NCI-H345 (cell line): Measurements from ENCODE around the gene TMEM132C.

Source experiments
- DNase-seq: peaks from one replicate; lab custom pipeline; 2025; lab: John Stamatoyannopoulos, UW

TMEM132C gene

DNA sequence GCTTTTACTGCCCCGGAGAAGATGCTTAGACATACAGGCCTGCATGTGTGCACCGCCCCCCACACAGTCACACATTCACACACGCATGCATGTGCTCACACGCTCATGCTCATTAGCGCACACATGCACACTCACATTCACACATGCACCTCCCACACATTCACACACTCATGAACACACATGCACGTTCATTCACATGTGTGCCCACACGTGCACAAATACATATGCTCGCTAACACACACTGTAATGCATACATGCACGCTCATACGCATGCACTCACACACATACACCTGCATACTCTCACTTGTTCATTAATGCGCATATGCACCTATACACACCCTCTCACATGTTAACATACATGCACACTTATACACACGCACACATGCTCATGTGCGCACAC is 21.9 kb downstream of the TMEM132C start:
- DNase-seq, result no peak

- DNase-seq, result no peak
These were observed 24.0 kb downstream of the TMEM132C start for GRCh38 chr12:128290938-128291337.

GRCh38 chr12:128298091-128298748 is 31.2 kb downstream of the TMEM132C start:
- DNase-seq, result no peak

GRCh38 chr12:128305336-128305892 is 38.4 kb downstream of the TMEM132C start:
- no peak for DNase-seq

- DNase-seq, result no peak
These were observed 40.8 kb downstream of the TMEM132C start for GRCh38 chr12:128307791-128308190.

DNA sequence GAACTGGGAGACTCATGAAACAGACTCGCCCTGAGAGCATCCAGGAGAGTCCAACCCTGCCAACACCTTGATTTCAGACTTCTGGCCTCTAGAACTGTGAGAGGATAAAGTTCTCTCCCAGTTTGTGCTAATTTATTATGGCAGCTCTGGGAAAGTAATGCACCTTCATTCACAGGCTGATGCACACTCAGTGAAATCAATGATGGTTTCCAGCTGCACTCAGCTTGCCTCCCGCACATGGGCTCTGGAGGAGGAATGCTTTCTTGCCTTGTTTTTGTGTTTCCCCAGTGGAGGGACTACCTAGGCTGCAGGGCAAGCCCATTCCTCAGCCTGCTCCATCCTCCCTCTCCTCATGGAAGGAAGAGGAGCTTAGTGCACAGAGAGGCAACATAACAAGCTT is 45.7 kb downstream of the TMEM132C start:
- no peak for DNase-seq

- DNase-seq, result no peak
These were observed 47.0 kb downstream of the TMEM132C start for GRCh38 chr12:128313931-128314330.

DNA sequence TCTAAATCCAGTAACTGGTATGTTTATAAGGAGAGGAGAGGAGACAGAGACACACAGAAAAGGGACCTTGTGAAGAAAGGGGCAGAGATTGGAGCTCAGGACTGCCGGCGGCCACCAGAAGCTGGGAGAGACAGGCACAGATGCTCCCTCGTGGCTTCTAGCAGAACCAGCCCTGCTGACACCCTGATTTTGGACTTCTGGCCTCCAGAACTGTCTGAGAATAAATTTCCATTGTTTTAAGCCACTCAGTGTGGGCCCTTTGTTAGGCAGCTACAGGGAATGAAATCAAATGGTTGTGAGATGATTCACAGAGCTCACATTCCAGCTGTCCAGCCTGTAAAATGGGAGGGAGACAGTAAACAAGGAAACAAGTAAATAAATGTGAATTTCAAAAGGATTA is 47.6 kb downstream of the TMEM132C start:
- DNase-seq, result no peak

- no peak for DNase-seq
These were observed 49.1 kb downstream of the TMEM132C start for GRCh38 chr12:128316078-128316477.

- no peak for DNase-seq
These were observed 50.1 kb downstream of the TMEM132C start for GRCh38 chr12:128316973-128317526.

DNA sequence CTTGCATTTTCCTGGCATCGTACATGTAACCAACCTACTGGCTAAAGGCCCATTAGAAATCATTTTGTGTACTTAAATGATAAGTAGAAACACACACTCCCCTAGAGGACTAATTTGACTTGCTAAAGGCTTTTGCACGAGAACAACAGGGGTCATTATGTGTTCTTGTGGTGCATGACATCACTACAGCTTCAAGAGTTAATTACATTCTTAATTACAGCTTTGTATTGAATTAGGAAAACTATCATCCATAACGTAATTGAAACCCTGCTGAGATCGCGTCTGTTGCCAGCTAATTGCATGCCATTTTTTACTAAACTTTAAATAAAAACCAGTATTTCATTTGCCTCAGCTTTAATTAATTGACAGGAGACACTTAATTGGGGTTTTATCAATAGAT is 51.4 kb downstream of the TMEM132C start:
- DNase-seq, result no peak

DNA sequence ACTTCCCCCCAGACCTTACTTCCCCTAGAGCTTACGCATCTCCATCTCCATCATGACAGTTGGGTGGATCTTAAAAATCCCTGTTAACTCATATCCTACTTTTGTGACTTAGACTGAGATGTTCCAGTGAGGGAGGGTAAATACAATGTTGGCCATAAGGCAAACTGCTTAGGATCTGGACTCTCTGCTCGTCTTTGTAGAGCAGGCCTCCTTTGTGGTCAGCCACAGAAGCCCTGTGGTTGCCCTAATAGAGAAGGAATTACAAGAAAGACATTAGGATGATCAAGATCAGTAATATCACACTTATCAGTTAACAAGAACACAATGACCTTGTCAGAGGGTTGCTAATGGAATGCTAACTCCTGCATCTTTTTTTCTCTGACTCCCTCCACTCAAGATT is 52.0 kb downstream of the TMEM132C start:
- no peak for DNase-seq

GRCh38 chr12:128322341-128322740 is 55.4 kb downstream of the TMEM132C start:
- no peak for DNase-seq

DNA sequence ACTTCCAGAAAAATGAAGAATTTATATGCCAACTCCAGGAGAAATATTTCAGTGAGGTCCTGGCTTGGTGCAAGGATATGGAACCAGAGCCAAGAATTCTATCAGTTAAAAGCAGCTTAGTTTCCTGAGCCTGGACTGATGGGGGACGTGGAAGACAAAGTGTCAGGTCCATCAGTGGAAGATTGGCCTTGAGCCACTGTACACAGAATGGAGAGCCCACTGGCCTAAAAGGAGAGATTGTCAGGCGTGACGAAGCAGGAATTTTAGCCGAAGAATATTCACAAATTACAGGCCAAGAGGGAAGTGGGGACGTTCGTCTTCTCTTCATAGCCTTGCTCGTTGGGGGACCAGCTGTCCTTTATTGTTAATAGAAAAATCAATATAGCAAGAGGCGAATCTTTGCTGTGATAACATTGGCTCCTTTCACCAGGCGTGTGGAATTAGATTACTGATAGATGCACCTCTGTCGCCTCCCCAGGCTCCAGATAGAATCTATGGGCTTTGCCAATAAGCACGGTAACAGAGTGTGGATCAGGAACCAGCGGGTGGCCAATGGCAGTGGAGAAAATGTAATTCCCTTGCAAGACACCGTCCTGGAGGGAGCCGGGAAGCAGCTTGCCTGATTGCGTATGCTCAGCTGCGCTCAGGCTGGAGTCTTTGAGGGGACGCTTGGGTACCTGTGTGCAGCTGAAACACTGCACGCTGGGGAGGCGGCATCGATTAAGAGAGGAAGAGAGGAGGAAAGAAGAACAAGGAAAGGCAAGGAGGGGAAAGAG is 56.4 kb downstream of the TMEM132C start:
- no peak for DNase-seq

DNA sequence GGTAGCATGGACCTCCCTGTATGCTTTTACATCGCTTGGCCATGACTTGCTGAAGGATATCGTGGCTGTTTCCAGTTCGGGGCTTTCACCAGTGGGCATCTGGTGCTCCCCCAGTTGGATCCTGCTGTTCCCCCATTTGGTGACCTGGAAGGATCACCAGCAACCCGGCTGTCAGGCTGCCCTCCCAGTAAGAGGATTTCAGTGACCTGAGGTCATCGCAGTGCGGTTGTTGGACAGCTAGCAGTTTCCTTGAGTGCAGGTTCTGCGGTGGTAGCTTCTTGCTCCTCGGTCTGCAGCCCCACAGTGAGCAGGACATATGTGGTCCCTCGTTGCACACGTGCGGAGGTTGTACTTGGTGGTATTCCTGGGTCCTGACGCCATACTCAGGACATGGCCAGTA is 58.7 kb downstream of the TMEM132C start:
- no peak for DNase-seq

- no peak for DNase-seq
These were observed 59.4 kb downstream of the TMEM132C start for GRCh38 chr12:128326406-128326805.

- no peak for DNase-seq
These were observed 62.0 kb downstream of the TMEM132C start for GRCh38 chr12:128328961-128329360.

- no peak for DNase-seq
These were observed 69.5 kb downstream of the TMEM132C start for GRCh38 chr12:128336204-128337070.

DNA sequence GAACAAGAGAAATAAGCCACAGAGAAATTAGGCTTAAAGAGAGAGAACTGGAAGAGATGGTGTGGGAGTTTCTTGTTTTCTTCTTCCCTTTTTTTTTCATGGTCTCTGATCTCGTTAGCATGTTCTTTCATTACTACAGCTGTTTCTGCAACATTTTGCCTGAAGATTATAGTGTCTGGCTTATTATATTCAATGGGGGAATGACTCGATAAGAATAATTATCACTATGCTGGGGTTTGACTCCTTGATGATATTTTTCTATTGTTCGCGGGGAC is 70.0 kb downstream of the TMEM132C start:
- no peak for DNase-seq

DNA sequence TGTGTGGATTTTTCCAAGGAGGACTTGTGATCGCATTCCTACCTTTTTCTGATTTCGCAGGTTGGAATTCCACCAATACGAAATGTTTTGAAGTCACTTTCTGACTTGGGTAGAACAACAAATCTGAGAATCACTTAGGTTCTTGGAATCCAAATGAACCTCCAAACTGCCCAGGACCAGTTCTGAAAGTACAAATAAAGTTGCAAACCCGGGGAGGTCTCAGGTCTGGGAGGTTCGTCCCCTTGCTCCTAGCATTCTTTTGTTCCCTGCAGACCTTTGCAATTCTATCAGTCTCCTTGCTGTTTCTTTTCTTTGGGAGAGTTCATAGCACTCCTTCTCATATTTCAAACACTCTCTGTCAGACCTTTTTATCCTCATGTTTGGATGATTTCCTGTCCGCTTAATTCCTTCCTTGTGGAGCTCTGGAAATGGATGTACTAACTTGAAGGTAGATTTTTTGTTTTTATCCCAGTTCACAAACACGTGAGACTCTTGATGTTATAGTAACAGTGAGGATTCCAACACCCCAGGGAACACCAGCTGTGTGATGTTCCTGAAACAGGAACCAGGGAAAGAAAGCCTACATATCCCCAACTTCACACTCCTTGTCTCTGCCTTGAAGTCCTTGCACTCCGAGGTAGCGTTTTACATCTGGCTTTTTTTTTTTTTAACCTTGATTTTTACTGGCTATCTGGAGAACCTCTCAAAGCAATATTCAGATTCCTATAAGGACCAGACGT is 70.6 kb downstream of the TMEM132C start:
- DNase-seq, result no peak

GRCh38 chr12:128338386-128339125 is 71.6 kb downstream of the TMEM132C start:
- no peak for DNase-seq
